ENCODE data around the gene PCSK1. TPM values are rescaled to one million over a fixed set of nuclear protein-coding genes. Genes with fewer than 3 reads are reported as not detected.

PCSK1 gene
- total and polyA plus RNA-seq, 2 experiments from 2014 or later, result 0.08 to 0.90 TPM

Other genes starting within 250 kb of the PCSK1 start
- gene CAST, start 229.1 kb upstream of the PCSK1 start, total RNA-seq, result 177 and 195 TPM in 2 replicates
- gene CAST, start 229.1 kb upstream of the PCSK1 start, polyA plus RNA-seq, result 140 and 169 TPM in 2 replicates